Prostate gland (tissue), 2 donors: ENCODE data around the gene SFRP2.

Experiments
- POLR2A ChIP-seq: fragments of 450-650 bp; IDR thresholded peaks from one replicate; pipeline ENCODE4 v1.6.1; 2016; ENCODE audit warnings: antibody characterized with exemption, mild to moderate bottlenecking
- POLR2AphosphoS5 ChIP-seq: sonication (generic); formaldehyde crosslinking; IDR thresholded peaks from one replicate; pipeline ENCODE4 v1.6.1; 2017; ENCODE audit warnings: antibody characterized with exemption
- TF ChIP-seq, protein P1 (sequence below), 4 experiments: fragments of 200-600 bp in 2 of 4; fragments of 450-650 bp in 2 of 4; sonication (generic) in 2 of 4; IDR thresholded peaks; 1 replicate in 3 of 4; 2 replicates in 1 of 4; pipeline ENCODE4 v1.5.1; 2016 to 2019; ENCODE audit warnings: antibody characterized with exemption in 4 of 4, mild to moderate bottlenecking in 2 of 4, moderate library complexity in 2 of 4

DNA sequence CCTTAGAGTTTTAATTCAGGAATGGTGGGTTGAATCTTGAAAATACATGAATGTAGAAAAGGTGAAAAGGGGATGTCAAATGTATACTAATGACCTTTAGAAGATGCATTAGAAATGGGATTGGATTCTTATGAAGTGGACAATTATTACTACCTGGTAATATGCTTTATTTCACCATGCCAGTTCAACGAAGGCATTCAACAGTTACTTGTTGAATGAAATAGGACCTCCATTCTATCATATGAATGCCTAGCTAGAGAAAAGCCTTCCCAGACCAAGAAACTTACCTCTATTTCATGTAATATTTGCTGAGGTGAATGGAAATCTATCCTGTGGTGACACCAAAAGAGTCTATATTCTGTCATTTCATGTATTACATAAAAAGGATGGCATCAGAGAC lies 34.6 kb upstream of the SFRP2 start:
- TF ChIP-seq, protein P1, sequence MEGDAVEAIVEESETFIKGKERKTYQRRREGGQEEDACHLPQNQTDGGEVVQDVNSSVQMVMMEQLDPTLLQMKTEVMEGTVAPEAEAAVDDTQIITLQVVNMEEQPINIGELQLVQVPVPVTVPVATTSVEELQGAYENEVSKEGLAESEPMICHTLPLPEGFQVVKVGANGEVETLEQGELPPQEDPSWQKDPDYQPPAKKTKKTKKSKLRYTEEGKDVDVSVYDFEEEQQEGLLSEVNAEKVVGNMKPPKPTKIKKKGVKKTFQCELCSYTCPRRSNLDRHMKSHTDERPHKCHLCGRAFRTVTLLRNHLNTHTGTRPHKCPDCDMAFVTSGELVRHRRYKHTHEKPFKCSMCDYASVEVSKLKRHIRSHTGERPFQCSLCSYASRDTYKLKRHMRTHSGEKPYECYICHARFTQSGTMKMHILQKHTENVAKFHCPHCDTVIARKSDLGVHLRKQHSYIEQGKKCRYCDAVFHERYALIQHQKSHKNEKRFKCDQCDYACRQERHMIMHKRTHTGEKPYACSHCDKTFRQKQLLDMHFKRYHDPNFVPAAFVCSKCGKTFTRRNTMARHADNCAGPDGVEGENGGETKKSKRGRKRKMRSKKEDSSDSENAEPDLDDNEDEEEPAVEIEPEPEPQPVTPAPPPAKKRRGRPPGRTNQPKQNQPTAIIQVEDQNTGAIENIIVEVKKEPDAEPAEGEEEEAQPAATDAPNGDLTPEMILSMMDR (IDR thresholded peaks at IDR 0.05) = no peak
- TF ChIP-seq POLR2A (no peak), POLR2AphosphoS5 (no peak)
